Measurements from ENCODE around the gene YES1.

GRCh38 chr18:785242-785641 lies 26.8 kb downstream of the YES1 start:
- no peak for TF ChIP-seq POU5F1 (IDR thresholded peaks at IDR 0.05; ENCODE audit: low read depth, low read length)
- TF ChIP-seq EZH2 (IDR thresholded peaks at IDR 0.05; ENCODE audit: low read depth, low read length, severe bottlenecking) = no peak
- no peak for TF ChIP-seq POLR2A (IDR thresholded peaks at IDR 0.05; ENCODE audit: control extremely low read depth in 1 of 2, low read depth in 2 of 2, low read length in 2 of 2)
- no peak for TF ChIP-seq CTCF (IDR thresholded peaks at IDR 0.05; ENCODE audit: control extremely low read depth in 1 of 3, insufficient read depth in 1 of 3, low read depth in 1 of 3, low read length in 3 of 3)
- no peak for TF ChIP-seq EP300 (IDR thresholded peaks at IDR 0.05; ENCODE audit: borderline replicate concordance in 1 of 2, low read depth in 2 of 2, low read length in 2 of 2)
